Endothelial cell of umbilical vein (primary cell): ENCODE results near the gene SLC36A4.

Experiments
- MYC ChIP-seq: IDR thresholded peaks from one replicate; pipeline ENCODE4 v1.6.1; 2011; ENCODE audit warnings: mild to moderate bottlenecking, low read depth, low read length
- POLR2A ChIP-seq: IDR thresholded peaks from 2 replicates; pipeline ENCODE4 v1.6.1; 2012; ENCODE audit warnings: low read depth, mild to moderate bottlenecking, control low read depth, low read length
- TF ChIP-seq, protein P1 (sequence below), 2 donors: IDR thresholded peaks; 1 replicate in 1 of 2; 2 replicates in 1 of 2; pipeline ENCODE4 v1.5.1; 2011; ENCODE audit warnings: low read length in 2 of 2, mild to moderate bottlenecking in 2 of 2, moderate library complexity in 2 of 2, control low read depth in 1 of 2, inconsistent platforms in 1 of 2, low read depth in 1 of 2; ENCODE audit not compliant: insufficient read depth in 1 of 2; ENCODE audit errors: extremely low read depth in 1 of 2

DNA sequence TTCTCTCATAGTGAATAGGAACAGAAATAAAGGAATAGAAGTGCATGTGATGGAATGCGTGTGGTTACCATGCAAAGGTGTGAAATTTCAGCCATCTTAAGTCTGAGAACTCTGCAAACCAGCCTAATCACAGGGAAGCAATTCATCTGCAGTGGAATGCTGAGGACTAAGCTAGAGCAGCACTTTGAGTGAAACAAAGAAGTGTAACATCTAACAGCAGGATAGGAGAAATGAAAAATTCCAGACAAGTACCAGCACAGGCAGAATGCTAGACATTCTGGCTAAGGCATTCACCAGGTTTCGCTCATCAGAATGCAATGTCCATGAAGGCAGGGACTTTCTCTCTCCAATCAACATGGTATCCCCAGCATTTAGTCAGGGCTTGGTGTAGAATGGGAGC, 41.2 kb upstream of the SLC36A4 start:
- TF ChIP-seq, protein P1, sequence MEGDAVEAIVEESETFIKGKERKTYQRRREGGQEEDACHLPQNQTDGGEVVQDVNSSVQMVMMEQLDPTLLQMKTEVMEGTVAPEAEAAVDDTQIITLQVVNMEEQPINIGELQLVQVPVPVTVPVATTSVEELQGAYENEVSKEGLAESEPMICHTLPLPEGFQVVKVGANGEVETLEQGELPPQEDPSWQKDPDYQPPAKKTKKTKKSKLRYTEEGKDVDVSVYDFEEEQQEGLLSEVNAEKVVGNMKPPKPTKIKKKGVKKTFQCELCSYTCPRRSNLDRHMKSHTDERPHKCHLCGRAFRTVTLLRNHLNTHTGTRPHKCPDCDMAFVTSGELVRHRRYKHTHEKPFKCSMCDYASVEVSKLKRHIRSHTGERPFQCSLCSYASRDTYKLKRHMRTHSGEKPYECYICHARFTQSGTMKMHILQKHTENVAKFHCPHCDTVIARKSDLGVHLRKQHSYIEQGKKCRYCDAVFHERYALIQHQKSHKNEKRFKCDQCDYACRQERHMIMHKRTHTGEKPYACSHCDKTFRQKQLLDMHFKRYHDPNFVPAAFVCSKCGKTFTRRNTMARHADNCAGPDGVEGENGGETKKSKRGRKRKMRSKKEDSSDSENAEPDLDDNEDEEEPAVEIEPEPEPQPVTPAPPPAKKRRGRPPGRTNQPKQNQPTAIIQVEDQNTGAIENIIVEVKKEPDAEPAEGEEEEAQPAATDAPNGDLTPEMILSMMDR (IDR thresholded peaks at IDR 0.05; ENCODE audit: extremely low read depth in 1 of 2, insufficient read depth in 1 of 2, low read depth in 1 of 2, low read length in 2 of 2), result no peak
- TF ChIP-seq MYC (no peak), POLR2A (no peak)
